ENCODE measurements around the gene HOXB9. TPM values are rescaled to one million over a fixed set of nuclear protein-coding genes. Genes with fewer than 3 reads are reported as not detected.

Gene HOXB9
- total RNA-seq, 1 donor from 2014 or later, result 0.13 TPM

DNA sequence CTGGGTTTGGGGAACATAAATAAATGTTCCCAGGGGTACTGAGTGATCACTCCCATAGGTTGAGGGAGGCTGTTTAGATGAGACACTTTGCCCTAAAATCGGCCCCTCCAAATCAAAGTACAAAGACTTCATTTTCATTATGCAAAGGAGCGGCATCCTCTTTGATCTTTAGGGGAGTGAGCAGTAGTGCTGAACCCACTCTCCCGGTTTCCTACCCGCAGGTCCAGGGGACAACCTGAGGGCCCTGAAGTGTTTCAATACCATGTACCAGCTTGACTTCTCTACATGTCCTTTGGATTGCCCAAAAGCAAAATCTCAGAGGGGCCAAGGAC is 25.0 kb downstream of the HOXB9 start:
- H3K27ac Mint-ChIP-seq, result no peak overlapping the region
- H3K9me3 Mint-ChIP-seq, result no peaks in the 10 kb centered on the region
- peaks cover 26% of the 10 kb centered on the region for H3K4me1 Mint-ChIP-seq
- TF ChIP-seq, protein P1, sequence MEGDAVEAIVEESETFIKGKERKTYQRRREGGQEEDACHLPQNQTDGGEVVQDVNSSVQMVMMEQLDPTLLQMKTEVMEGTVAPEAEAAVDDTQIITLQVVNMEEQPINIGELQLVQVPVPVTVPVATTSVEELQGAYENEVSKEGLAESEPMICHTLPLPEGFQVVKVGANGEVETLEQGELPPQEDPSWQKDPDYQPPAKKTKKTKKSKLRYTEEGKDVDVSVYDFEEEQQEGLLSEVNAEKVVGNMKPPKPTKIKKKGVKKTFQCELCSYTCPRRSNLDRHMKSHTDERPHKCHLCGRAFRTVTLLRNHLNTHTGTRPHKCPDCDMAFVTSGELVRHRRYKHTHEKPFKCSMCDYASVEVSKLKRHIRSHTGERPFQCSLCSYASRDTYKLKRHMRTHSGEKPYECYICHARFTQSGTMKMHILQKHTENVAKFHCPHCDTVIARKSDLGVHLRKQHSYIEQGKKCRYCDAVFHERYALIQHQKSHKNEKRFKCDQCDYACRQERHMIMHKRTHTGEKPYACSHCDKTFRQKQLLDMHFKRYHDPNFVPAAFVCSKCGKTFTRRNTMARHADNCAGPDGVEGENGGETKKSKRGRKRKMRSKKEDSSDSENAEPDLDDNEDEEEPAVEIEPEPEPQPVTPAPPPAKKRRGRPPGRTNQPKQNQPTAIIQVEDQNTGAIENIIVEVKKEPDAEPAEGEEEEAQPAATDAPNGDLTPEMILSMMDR (IDR thresholded peaks at IDR 0.05), result no peak
- H3K4me3 Mint-ChIP-seq, result no peak overlapping the region
- intact Hi-C loops (cut with micrococcal nuclease), result no loop called here
- peaks cover 74% of the 10 kb centered on the region for H3K27me3 Mint-ChIP-seq
- ATAC-seq (ENCODE audit: low read depth), result no peak
- POLR2A ChIA-PET, result interaction anchor here (0.7 to 1.4 kb wide), 3 partner anchors 9 to 39 kb away, joined by 3 to 7 read pairs (median 5); no protein-coding TSS in a partner anchor
- DNase-seq, result no peak
- CTCF ChIA-PET, result interaction anchor here (0.8 to 1.5 kb wide), 3 partner anchors 21 to 306 kb away, joined by 3 read pairs; no protein-coding TSS in a partner anchor
- no peaks in the 10 kb centered on the region for H3K36me3 Mint-ChIP-seq (ENCODE audit: low read depth)

DNA sequence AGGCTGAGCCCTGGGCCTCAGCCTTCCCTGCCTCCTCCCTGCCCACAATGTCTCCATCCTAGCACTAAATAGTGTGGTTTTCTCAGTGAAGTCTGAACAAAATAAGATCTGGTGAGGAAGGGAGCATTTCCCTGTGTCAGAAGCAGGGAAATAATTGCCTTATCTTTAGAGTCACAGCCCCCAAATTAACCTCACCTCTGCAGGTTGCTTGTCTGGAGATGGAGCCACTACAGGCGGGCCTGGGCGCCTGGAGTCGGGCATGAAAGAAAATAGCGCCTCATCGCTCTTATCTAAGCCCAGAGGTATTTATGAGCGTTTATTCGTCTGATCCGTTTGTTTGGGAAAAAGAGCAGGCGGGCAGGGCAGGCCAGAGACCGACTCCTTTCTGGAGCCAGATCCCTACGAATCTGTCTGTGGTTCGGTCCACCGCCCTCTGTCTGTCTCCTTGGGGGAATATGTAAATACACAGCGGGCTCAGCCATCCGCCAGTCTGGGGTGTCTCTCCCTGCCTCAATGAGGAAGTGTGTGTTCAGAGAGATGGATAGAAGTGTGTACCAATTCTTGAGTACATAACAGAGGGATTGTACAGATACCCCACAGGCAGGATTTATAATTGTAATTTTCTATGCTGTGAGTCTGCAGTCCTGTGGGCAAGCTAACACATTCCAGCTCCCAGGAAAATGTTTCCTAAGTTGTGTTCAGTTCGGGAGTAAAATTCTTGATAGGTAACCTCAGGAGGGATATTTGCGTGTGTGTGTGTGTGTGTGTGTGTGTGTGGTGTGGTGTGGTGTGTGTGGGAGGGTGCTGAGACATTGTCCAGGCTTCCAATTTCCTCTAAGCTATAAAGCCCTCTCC is 25.7 kb downstream of the HOXB9 start:
- Mint-ChIP-seq H3K4me3 (no peak overlapping the region), H3K27me3 (peaks cover 79% of the 10 kb centered on the region), H3K36me3 (ENCODE audit: low read depth) (no peaks in the 10 kb centered on the region), H3K9me3 (no peaks in the 10 kb centered on the region), H3K27ac (no peak overlapping the region), H3K4me1 (peaks cover 26% of the 10 kb centered on the region)
- ChIA-PET POLR2A (interaction anchor here (0.7 to 1.4 kb wide), 2 partner anchors 10 to 13 kb away, joined by 5 to 7 read pairs; no protein-coding TSS in a partner anchor), CTCF (interaction anchor here (1.0 to 1.5 kb wide), 2 partner anchors 292 to 306 kb away, joined by 3 read pairs; no protein-coding TSS in a partner anchor)
- TF ChIP-seq, protein P1 (IDR thresholded peaks at IDR 0.05), result no peak
- ATAC-seq (ENCODE audit: low read depth) (no peak), DNase-seq (no peak)
- intact Hi-C loops (cut with micrococcal nuclease), result no loop called here

DNA sequence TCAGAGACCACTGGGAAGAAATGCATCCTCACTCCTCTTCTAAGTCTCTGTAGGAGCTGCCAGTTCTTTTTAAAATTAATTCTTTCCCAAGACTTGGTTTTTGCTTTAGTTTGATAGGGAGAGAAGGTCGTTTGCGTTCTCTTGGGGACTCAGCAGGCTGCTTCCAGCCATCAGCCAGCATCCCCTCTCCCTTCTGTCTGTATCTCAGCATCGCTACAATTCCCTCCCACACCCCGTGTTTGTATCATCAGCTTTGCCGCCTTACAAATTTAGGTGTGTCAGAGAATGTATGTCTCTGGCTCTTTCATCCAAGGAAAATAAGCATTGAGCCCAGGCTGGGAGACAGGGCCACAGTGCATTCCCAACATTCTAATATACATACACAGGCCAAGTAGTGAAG is 26.8 kb downstream of the HOXB9 start:
- H3K9me3 Mint-ChIP-seq, result no peaks in the 10 kb centered on the region
- POLR2A ChIA-PET, result no interaction called here
- intact Hi-C loops (cut with micrococcal nuclease), result loop anchor here (5.0 to 10.0 kb wide), 2 partner anchors 148 to 445 kb away; no protein-coding TSS in a partner anchor
- CTCF ChIA-PET, result interaction anchor here (1.0 kb wide), 1 partner anchor 17 kb away, joined by 3 read pairs; no protein-coding TSS in a partner anchor
- H3K27ac Mint-ChIP-seq, result no peak overlapping the region
- peaks cover 24% of the 10 kb centered on the region for H3K4me1 Mint-ChIP-seq
- ATAC-seq (ENCODE audit: low read depth) (no peak), DNase-seq (no peak)
- TF ChIP-seq, protein P1 (IDR thresholded peaks at IDR 0.05), result no peak
- no peak overlapping the region for H3K4me3 Mint-ChIP-seq
- no peaks in the 10 kb centered on the region for H3K36me3 Mint-ChIP-seq (ENCODE audit: low read depth)
- peaks cover 76% of the 10 kb centered on the region for H3K27me3 Mint-ChIP-seq

DNA sequence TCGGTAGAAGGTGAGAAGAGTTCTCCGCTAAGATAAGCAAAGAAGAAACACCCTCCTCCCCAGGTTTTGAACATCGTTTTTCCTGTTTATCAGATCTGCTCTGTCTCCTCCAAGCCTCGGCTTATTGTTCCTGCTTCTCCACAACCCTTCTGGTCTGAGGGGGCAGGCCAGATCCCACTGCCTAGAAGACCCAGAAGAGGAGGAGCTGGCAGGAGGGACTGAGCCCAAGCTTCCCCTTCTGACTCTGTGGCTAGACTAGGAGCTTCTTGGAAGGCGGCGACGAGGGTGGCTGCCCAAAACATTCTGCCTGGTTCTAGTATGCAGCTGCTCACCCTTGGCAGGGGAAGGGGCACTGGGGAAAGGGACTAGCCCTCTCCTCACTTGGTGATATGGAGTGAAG is 27.4 kb downstream of the HOXB9 start:
- Mint-ChIP-seq H3K4me3 (no peak overlapping the region), H3K27me3 (peaks cover 75% of the 10 kb centered on the region), H3K9me3 (no peaks in the 10 kb centered on the region), H3K36me3 (ENCODE audit: low read depth) (no peaks in the 10 kb centered on the region), H3K4me1 (peaks cover 25% of the 10 kb centered on the region), H3K27ac (no peak overlapping the region)
- ATAC-seq (ENCODE audit: low read depth) (no peak), DNase-seq (no peak)
- POLR2A ChIA-PET, result no interaction called here
- intact Hi-C loops (cut with micrococcal nuclease), result loop anchor here (5.0 to 10.0 kb wide), 2 partner anchors 149 to 444 kb away; no protein-coding TSS in a partner anchor
- CTCF ChIA-PET, result interaction anchor here (1.0 to 1.4 kb wide), 2 partner anchors 17 to 27 kb away, joined by 3 to 4 read pairs; partner anchors contain the start of gene HOXB9
- TF ChIP-seq, protein P1 (IDR thresholded peaks at IDR 0.05), result no peak
